Type B pancreatic cell (in vitro differentiated cells): ENCODE data around the gene CST9L. TPM values are rescaled to one million over a fixed set of nuclear protein-coding genes. Genes with fewer than 3 reads are reported as not detected.
"Not testable (repeated sequence)": the region's sequence is repeated elsewhere in the genome, so short reads cannot be mapped to it uniquely, and the experiment has no call there.

Experiments used
- DNase-seq: peaks from one replicate; pipeline ENCODE4 v3.0.0; 2021; ENCODE audit warnings: mixed read lengths; ENCODE audit not compliant: unreplicated experiment; ENCODE audit errors: extremely low spot score
- H3K27ac Mint-ChIP-seq: 2 replicates; pipeline ENCODE4 v1.8.0; 2021; ENCODE audit warnings: mild to moderate bottlenecking, mixed read lengths
- H3K27me3 Mint-ChIP-seq: 2 replicates; pipeline ENCODE4 v1.8.0; 2021; ENCODE audit warnings: mixed read lengths
- H3K36me3 Mint-ChIP-seq: 2 replicates; pipeline ENCODE4 v1.8.0; 2021; ENCODE audit warnings: mixed read lengths
- H3K4me1 Mint-ChIP-seq: one replicate; pipeline ENCODE4 v1.8.0; 2021; ENCODE audit warnings: mixed read lengths; ENCODE audit not compliant: unreplicated experiment
- H3K4me3 Mint-ChIP-seq: 2 replicates; pipeline ENCODE4 v1.8.0; 2021; ENCODE audit warnings: mild to moderate bottlenecking, mixed read lengths
- H3K9me3 Mint-ChIP-seq: 2 replicates; pipeline ENCODE4 v1.8.0; 2021; ENCODE audit warnings: mixed read lengths
- CTCF ChIP-seq: fragments of 200-600 bp; sonication (generic); conservative IDR thresholded peaks from 2 replicates; pipeline ENCODE4 v1.5.0; 2021; ENCODE audit warnings: antibody characterized with exemption, mild to moderate bottlenecking
- total RNA-seq: library from RNA; stranded (reverse); gene quantifications from 2 replicates; pipeline ENCODE4 v1.2.1, GENCODE V29; 2021; ENCODE audit warnings: low replicate concordance

Gene CST9L
- total RNA-seq, 1 donor from 2014 or later: not detected

DNA sequence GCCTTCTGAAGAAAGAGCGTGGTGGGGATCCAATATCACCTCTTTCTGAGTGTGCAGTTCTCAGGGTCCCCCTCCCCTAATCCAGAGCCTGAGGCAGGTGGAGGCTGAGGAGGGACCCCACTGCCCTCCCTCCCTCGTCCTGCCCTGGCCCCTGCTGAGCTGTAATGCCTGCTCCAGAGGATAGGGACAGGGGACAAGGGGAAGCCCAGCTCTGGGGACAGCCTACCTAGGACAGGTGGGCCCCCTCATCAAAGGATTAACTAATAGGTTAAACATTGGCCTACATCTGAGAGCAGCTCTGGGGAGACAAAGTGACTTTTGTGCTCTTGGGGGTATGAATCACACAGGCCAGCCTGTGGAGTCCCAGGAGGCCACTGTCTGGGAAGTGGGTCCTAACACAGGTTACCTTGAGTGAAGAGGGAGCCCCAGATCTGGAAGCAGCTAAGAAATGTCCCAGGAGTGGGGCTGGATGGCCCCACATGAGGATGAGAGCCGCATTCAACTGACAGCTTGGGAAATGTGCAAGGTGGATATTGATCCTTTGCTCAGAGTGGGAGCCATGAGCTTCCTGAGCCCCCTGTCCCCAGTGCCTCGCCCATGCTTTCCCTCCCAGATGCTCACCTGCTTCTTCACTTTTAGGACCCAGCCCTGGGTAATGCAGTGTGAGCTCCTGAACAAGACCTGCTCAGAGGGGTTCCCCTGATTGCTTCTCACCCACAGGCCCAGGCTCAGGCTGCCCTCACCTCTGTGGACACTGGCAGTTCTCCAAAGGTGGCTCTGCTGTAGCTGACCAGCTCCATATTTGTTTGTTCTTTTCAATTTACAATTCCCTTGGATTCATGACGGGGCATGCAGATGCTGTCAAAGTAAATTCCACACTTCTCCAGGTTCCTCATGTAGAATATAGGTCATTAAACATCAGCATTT lies 17.8 kb upstream of the CST9L start:
- Mint-ChIP-seq H3K9me3 (no peaks in the 10 kb centered on the region), H3K4me1 (no peaks in the 10 kb centered on the region), H3K27ac (no peak overlapping the region), H3K4me3 (no peak overlapping the region), H3K36me3 (no peaks in the 10 kb centered on the region), H3K27me3 (peaks cover 7% of the 10 kb centered on the region)
- TF ChIP-seq CTCF: no peak
- DNase-seq: no peak

- Mint-ChIP-seq H3K36me3 (no peaks in the 10 kb centered on the region), H3K27me3 (peaks cover 7% of the 10 kb centered on the region), H3K4me3 (no peak overlapping the region), H3K4me1 (no peaks in the 10 kb centered on the region), H3K27ac (no peak overlapping the region), H3K9me3 (no peaks in the 10 kb centered on the region)
- TF ChIP-seq CTCF: no peak
- no peak for DNase-seq
These were observed 17.1 kb upstream of the CST9L start for GRCh38 chr20:23585449-23585807.

GRCh38 chr20:23584434-23585199 lies 16.3 kb upstream of the CST9L start:
- Mint-ChIP-seq H3K4me1 (no peaks in the 10 kb centered on the region), H3K9me3 (no peaks in the 10 kb centered on the region), H3K27ac (no peak overlapping the region), H3K27me3 (peaks cover 7% of the 10 kb centered on the region), H3K4me3 (no peak overlapping the region), H3K36me3 (no peaks in the 10 kb centered on the region)
- no peak for DNase-seq
- TF ChIP-seq CTCF: no peak

- TF ChIP-seq CTCF: no peak
These were observed 15.2 kb upstream of the CST9L start for GRCh38 chr20:23583526-23583925.

GRCh38 chr20:23582293-23582692 lies 14.0 kb upstream of the CST9L start:
- H3K36me3 Mint-ChIP-seq: no peaks in the 10 kb centered on the region
- TF ChIP-seq CTCF: no peak
- DNase-seq: no peak
- H3K4me1 Mint-ChIP-seq: no peaks in the 10 kb centered on the region
- H3K27me3 Mint-ChIP-seq: peaks cover 4% of the 10 kb centered on the region
- no peak overlapping the region for H3K4me3 Mint-ChIP-seq
- H3K27ac Mint-ChIP-seq: no peak overlapping the region
- H3K9me3 Mint-ChIP-seq: no peaks in the 10 kb centered on the region

More at GRCh38 chr20:23583526-23583925, 15.2 kb upstream of the CST9L start:
- DNase-seq: no peak
- Mint-ChIP-seq H3K4me1 (no peaks in the 10 kb centered on the region), H3K27me3 (peaks cover 4% of the 10 kb centered on the region), H3K4me3 (no peak overlapping the region), H3K27ac (no peak overlapping the region), H3K9me3 (no peaks in the 10 kb centered on the region), H3K36me3 (no peaks in the 10 kb centered on the region)

- H3K27ac Mint-ChIP-seq, H3K9me3 Mint-ChIP-seq, H3K4me1 Mint-ChIP-seq, H3K27me3 Mint-ChIP-seq, H3K4me3 Mint-ChIP-seq, H3K36me3 Mint-ChIP-seq, DNase-seq: not testable (repeated sequence)
These were observed 13.5 kb upstream of the CST9L start for GRCh38 chr20:23581833-23582232.
